A673 (cell line): ENCODE measurements around the gene MORN5. TPM values are rescaled to one million over a fixed set of nuclear protein-coding genes. Genes with fewer than 3 reads are reported as not detected.

Experiments
- BruUV-seq: library from RNA; stranded (reverse); fragments of 400-500 nt; replicated peaks from 2 replicates; lab custom pipeline; 2021; lab: Mats Ljungman, UMichigan
- CTCF ChIA-PET: fragments of 300-600 bp; sonication (Branson Sonifier 250); formaldehyde crosslinking; loops from one replicate; lab custom pipeline; 2022; ENCODE audit warnings: antibody characterized with exemption; lab: Charles Lee
- POLR2A ChIA-PET: fragments of 300-600 bp; sonication (Branson Sonifier 250); formaldehyde crosslinking; loops from one replicate; lab custom pipeline; 2022; ENCODE audit warnings: antibody characterized with exemption; ENCODE audit not compliant: low non-redundant PET; lab: Charles Lee
- DNase-seq: peaks from one replicate; pipeline ENCODE4 v3.0.0-alpha.2; 2015; ENCODE audit warnings: low spot score
- H3K27ac ChIP-seq: fragments of 200-600 bp; sonication (generic); 2 replicates; pipeline ENCODE4 v1.5.1; 2016; ENCODE audit warnings: mixed run types, low read depth, mild to moderate bottlenecking, mixed read lengths, antibody characterized with exemption, low read length; ENCODE audit not compliant: poor library complexity, severe bottlenecking
- H3K27me3 ChIP-seq: fragments of 200-600 bp; sonication (generic); replicated peaks from 2 replicates; pipeline ENCODE4 v1.6.1; 2017; ENCODE audit warnings: mixed run types, low read depth, mild to moderate bottlenecking, mixed read lengths, antibody characterized with exemption, low read length; ENCODE audit not compliant: insufficient read depth, poor library complexity
- H3K36me3 ChIP-seq: fragments of 200-600 bp; sonication (generic); 2 replicates; pipeline ENCODE4 v1.6.1; 2016; ENCODE audit warnings: mixed run types, mild to moderate bottlenecking, mixed read lengths, antibody characterized with exemption, low read length; ENCODE audit not compliant: insufficient read depth, poor library complexity, severe bottlenecking
- H3K4me1 ChIP-seq: fragments of 200-600 bp; sonication (generic); 2 replicates; pipeline ENCODE4 v1.6.1; 2017; ENCODE audit warnings: mixed run types, mild to moderate bottlenecking, mixed read lengths, antibody characterized with exemption, low read length; ENCODE audit not compliant: insufficient read depth, poor library complexity, severe bottlenecking
- H3K4me3 ChIP-seq: fragments of 200-600 bp; sonication (generic); 2 replicates; pipeline ENCODE4 v1.5.1; 2016; ENCODE audit warnings: low read depth, mixed run types, mild to moderate bottlenecking, mixed read lengths, low read length; ENCODE audit not compliant: poor library complexity, severe bottlenecking
- H3K9me3 ChIP-seq: fragments of 200-600 bp; sonication (generic); 2 replicates; pipeline ENCODE4 v1.6.1; 2016; ENCODE audit warnings: mixed run types, low read depth, mild to moderate bottlenecking, mixed read lengths, antibody characterized with exemption, low read length; ENCODE audit not compliant: poor library complexity, severe bottlenecking
- EZH2 ChIP-seq: fragments of 200-600 bp; sonication (generic); IDR thresholded peaks from 2 replicates; pipeline ENCODE4 v1.6.1; 2017; ENCODE audit warnings: borderline replicate concordance, low read depth, mild to moderate bottlenecking, mixed read lengths, antibody characterized with exemption, low read length; ENCODE audit not compliant: poor library complexity, severe bottlenecking
- intact Hi-C: fragments of 100-400 bp; cut with micrococcal nuclease; formaldehyde crosslinking; loops from one replicate; pipeline ENCODE4 v1.10.0; 2022; ENCODE audit not compliant: unreplicated experiment
- total RNA-seq: library from RNA; stranded (reverse); gene quantifications from 2 replicates; pipeline ENCODE4 v1.2.3, GENCODE V29; 2021
- TF ChIP-seq, protein P1 (sequence below): fragments of 300-800, 200-600 bp; sonication (generic); conservative IDR thresholded peaks from 2 replicates; pipeline ENCODE4 v1.5.1; 2017; ENCODE audit warnings: low read depth, mild to moderate bottlenecking, antibody characterized with exemption, low read length, moderate library complexity, mixed read lengths

The MORN5 gene
- total RNA-seq, 1 experiment from 2014 or later = not detected

DNA sequence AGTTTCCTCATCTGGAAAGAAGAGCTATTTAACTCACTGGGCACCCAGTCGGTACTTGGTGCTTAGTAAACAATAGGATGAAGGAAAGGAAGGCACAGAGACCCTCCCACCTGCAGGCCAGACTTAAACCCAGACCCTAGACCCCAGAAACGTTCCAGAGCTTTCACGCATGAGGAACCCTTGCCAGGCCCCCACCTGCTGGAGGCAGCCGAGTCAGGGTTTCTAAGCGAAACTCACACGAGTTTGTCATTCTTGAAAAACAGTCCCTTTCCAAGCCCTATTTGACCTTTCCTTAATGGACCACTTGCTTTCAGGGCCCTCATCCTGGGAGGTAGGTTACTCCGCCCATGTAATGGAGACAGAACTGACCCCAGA lies 30.8 kb upstream of the MORN5 start:
- no TSS peak for BruUV-seq
- intact Hi-C loops = no loop called here
- Histone ChIP-seq H3K27ac (no peak overlapping the region), H3K36me3 (no peaks in the 10 kb centered on the region), H3K4me3 (no peak overlapping the region), H3K9me3 (no peaks in the 10 kb centered on the region), H3K27me3 (peaks cover 11% of the 10 kb centered on the region), H3K4me1 (peaks cover 16% of the 10 kb centered on the region)
- TF ChIP-seq, protein P1, sequence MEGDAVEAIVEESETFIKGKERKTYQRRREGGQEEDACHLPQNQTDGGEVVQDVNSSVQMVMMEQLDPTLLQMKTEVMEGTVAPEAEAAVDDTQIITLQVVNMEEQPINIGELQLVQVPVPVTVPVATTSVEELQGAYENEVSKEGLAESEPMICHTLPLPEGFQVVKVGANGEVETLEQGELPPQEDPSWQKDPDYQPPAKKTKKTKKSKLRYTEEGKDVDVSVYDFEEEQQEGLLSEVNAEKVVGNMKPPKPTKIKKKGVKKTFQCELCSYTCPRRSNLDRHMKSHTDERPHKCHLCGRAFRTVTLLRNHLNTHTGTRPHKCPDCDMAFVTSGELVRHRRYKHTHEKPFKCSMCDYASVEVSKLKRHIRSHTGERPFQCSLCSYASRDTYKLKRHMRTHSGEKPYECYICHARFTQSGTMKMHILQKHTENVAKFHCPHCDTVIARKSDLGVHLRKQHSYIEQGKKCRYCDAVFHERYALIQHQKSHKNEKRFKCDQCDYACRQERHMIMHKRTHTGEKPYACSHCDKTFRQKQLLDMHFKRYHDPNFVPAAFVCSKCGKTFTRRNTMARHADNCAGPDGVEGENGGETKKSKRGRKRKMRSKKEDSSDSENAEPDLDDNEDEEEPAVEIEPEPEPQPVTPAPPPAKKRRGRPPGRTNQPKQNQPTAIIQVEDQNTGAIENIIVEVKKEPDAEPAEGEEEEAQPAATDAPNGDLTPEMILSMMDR = no peak
- TF ChIP-seq EZH2 = no peak
- ChIA-PET POLR2A (no interaction called here), CTCF (no interaction called here)
- no peak for DNase-seq

DNA sequence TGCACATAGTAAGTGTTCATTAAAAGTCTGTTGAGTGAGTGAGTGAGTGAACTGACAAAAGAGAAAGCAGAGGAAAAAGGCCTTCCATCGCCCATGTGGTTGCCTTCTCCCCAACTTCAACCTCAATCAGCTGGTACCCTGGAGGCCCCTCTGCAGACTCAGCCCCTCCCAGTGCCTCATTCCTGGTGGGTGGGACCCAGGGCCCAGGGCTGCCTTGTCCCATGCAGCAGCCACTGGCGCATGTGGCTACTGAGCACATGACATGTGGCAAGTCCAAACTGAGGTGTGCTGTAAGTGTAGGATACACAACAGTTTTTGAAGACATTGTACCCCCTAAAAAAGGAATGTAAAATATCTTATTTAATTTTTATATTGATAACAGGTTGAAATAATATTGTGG lies 29.7 kb upstream of the MORN5 start:
- ChIA-PET CTCF (no interaction called here), POLR2A (no interaction called here)
- DNase-seq = no peak
- Histone ChIP-seq H3K4me1 (peaks cover 16% of the 10 kb centered on the region), H3K4me3 (no peak overlapping the region), H3K36me3 (no peaks in the 10 kb centered on the region), H3K27ac (no peak overlapping the region), H3K9me3 (no peaks in the 10 kb centered on the region), H3K27me3 (peaks cover 11% of the 10 kb centered on the region)
- intact Hi-C loops = no loop called here
- TF ChIP-seq, protein P1 = no peak
- no peak for TF ChIP-seq EZH2
- no TSS peak for BruUV-seq

DNA sequence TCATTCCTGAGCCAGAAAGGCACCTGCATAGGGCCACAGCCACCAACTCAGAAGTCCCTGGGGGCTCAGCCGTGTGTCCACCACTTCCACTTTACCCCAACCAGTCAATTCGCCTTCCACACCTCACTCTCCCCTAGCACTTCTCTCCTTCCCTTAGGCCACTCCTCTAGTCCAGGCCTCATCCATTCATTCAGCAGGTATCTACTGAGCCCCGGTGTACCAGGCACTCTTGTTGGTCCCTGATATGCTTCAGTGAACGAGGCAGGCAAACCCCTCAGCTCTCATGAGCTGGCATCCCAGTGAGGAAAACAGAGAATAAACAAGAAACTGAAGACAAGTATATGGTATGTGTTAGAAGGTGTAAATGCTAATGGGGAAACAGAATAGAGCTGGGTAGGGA lies 28.9 kb upstream of the MORN5 start:
- ChIA-PET POLR2A (no interaction called here), CTCF (interaction anchor here (0.8 kb wide), 1 partner anchor 9 kb away, joined by 3 read pairs; no protein-coding TSS in a partner anchor)
- H3K36me3 ChIP-seq = no peaks in the 10 kb centered on the region
- BruUV-seq = no TSS peak
- no peaks in the 10 kb centered on the region for H3K9me3 ChIP-seq
- H3K4me3 ChIP-seq = no peak overlapping the region
- intact Hi-C loops = no loop called here
- TF ChIP-seq, protein P1 = no peak
- TF ChIP-seq EZH2 = no peak
- H3K4me1 ChIP-seq = peaks cover 16% of the 10 kb centered on the region
- no peak overlapping the region for H3K27ac ChIP-seq
- H3K27me3 ChIP-seq = peaks cover 6% of the 10 kb centered on the region
- no peak for DNase-seq
